GM18867 (cell line): ENCODE results near the gene AP3B1.
A peak's percentile ranks its signal among the peaks of the same experiment; 100 is the strongest.
"Not testable (repeated sequence)": the region's sequence is repeated elsewhere in the genome, so short reads cannot be mapped to it uniquely, and the experiment has no call there.

Experiments
- ATAC-seq: cut with Tn5 transposase; IDR thresholded peaks from one replicate; pipeline ENCODE4 v1.9.1; 2021; ENCODE audit warnings: mild to moderate bottlenecking, moderate library complexity; ENCODE audit not compliant: unreplicated experiment

AP3B1 gene

DNA sequence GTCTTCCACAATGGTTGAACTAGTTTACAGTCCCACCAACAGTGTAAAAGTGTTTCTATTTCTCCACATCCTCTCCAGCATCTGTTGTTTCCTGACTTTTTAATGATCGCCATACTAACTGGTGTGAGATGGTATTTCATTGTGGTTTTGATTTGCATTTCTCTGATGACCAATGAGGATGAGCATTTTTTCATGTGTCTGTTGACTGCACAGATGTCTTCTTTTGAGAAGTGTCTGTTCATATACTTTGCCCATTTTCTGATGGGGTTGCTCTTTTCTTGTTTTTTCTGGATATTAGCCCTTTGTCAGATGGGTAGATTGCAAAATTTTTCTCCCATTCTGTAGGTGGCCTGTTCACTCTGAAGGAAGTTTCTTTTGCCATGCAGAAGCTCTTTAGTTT lies 124.2 kb downstream of the AP3B1 start:
- ATAC-seq: not testable (repeated sequence)

GRCh38 chr5:78162253-78162862 lies 132.1 kb downstream of the AP3B1 start:
- no peak for ATAC-seq

- ATAC-seq: no peak
Measured at GRCh38 chr5:78157001-78157400, 137.5 kb downstream of the AP3B1 start.

- no peak for ATAC-seq
Measured at GRCh38 chr5:78151594-78152271, 142.8 kb downstream of the AP3B1 start.

GRCh38 chr5:78137290-78137689 lies 157.2 kb downstream of the AP3B1 start:
- ATAC-seq: no peak

GRCh38 chr5:78133423-78133822 lies 161.1 kb downstream of the AP3B1 start:
- ATAC-seq: no peak

GRCh38 chr5:78132507-78132906 lies 162.0 kb downstream of the AP3B1 start:
- ATAC-seq: no peak

DNA sequence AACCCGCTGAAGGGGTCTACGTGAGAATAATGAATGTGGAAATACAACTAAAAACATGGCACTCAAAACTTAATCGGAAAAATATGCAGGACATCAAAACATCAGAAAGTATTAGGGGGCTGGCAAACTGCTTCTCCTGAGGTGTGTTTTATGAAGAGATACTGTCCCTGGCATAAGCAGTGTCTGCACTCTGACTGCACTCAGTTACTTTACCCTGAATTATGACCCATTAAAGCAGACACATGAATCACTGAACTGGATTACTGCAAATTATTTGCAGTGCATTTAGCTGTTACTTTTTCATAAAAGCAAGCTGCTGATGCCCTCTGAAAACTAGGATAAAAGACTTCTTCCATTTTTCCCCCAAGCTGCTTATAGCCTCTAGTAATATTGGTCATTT lies 164.9 kb downstream of the AP3B1 start:
- ATAC-seq: no peak

GRCh38 chr5:78127875-78128274 lies 166.6 kb downstream of the AP3B1 start:
- no peak for ATAC-seq

DNA sequence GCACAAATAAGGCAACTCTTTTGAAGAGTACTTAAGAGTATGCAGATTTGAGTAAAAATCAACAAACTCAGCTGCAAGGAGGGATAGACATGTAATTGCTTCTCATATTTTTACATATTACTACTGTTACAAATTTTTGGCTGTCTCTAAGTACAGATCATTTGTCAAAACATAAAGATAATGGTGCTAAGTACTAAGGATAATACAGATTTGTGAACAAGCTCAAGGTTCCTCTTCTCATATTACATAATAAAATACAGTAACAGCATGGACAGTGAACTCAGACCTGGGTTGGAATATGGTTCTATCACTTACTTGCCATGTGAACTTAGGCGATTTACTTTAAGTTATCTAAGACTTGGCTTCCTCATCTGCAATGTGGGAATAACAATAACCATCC lies 168.0 kb downstream of the AP3B1 start:
- no peak for ATAC-seq

- ATAC-seq: no peak
Measured at GRCh38 chr5:78116167-78116566, 178.3 kb downstream of the AP3B1 start.

- ATAC-seq: no peak
Measured at GRCh38 chr5:78113689-78114264, 180.7 kb downstream of the AP3B1 start.

- no peak for ATAC-seq
Measured at GRCh38 chr5:78112931-78113330, 181.6 kb downstream of the AP3B1 start.

GRCh38 chr5:78109891-78110324 lies 184.6 kb downstream of the AP3B1 start:
- peak; percentile 59 for ATAC-seq

DNA sequence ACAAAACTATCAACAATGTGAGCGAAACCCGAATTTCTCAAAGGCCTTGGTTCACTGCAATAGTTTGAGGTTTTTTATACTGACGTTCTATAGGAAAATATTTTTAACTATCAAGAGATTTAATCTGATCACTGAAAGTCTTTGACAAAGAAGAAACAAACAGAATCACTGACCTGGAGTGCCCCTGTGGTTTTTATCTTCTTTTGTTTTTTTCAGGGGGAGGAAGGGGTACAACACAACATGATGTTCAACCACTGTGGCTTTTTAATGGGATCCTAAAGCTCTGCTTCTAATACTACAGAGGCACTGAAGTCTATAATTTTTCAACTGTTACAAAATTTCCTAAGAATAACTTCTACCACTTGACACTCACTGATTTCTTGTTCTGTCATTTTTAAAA lies 185.9 kb downstream of the AP3B1 start:
- ATAC-seq: no peak

- ATAC-seq: no peak
Measured at GRCh38 chr5:78103232-78103918, 191.1 kb downstream of the AP3B1 start.

- no peak for ATAC-seq
Measured at GRCh38 chr5:78102500-78102899, 192.0 kb downstream of the AP3B1 start.

GRCh38 chr5:78095125-78095524 lies 199.4 kb downstream of the AP3B1 start:
- ATAC-seq: no peak

DNA sequence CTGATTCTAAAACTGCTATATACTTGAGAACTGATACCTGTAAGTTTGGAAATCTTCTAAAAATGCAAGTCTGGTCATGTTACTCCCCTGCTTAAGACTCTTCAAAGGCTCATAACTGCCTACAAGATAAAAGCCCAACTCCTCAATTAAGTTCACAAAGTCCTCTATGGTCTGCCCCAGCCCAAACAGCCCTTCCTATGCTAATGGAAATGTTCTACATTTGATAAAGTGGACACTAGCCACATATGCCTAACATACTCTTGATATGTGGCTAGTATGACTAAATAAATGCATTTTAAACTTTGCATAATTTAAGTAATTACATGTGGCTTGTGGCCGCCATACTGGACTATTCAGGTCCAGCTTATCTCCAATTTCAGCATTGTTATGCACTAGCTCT lies 204.5 kb downstream of the AP3B1 start:
- no peak for ATAC-seq

GRCh38 chr5:78078858-78079257 lies 215.6 kb downstream of the AP3B1 start:
- no peak for ATAC-seq

- ATAC-seq: no peak
Measured at GRCh38 chr5:78077369-78078068, 217.0 kb downstream of the AP3B1 start.
